ENCODE results near the gene CCL20. TPM values are rescaled to one million over a fixed set of nuclear protein-coding genes. Genes with fewer than 3 reads are reported as not detected.

Gene CCL20
- total RNA-seq, 1 donor from 2014 or later: 1.0 TPM

- no peak for DNase-seq (ENCODE audit: low spot score)
Measured at GRCh38 chr2:227802882-227803281, 10.8 kb upstream of the CCL20 start.

DNA sequence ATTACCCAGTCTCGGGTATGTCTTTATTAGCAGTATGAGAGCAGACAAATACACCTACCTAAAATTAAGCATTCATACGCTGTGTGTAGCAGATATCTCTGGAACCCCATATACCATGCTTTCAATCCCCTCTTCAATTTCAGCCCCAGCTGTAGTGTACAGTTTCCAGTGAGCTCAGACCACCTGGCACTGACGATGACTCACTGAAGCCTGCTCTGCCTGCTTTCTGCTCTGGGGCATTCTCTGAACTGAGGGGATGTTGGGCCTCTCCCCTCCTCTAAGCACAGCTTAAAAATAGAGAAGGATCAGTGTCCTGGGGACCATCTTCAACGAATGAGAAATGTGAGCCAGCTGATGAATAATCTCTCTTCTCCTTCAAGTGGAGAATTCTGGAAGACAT, 8.7 kb upstream of the CCL20 start:
- DNase-seq (ENCODE audit: low spot score): no peak

- no peak for DNase-seq (ENCODE audit: low spot score)
Measured at GRCh38 chr2:227805578-227805977, 8.1 kb upstream of the CCL20 start.

DNA sequence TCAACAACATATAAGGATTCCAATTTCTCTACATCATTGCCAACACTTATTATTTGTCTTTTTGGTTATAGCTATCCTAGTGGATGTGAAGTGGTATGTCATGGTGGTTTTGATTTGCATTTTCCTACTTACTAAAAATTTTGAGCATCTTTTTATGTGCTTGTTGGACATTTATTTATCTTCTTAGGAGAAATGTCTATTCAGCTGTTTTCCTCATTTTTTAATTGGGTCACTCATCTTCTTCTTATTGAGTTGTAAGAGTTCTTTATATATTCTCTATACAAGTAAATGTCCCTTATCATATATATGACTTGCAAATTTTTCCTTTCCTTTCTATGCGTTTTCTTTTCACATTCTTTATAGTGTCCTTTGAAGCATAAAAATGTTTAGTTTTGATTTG, 4.7 kb upstream of the CCL20 start:
- no peak for DNase-seq (ENCODE audit: low spot score)

DNA sequence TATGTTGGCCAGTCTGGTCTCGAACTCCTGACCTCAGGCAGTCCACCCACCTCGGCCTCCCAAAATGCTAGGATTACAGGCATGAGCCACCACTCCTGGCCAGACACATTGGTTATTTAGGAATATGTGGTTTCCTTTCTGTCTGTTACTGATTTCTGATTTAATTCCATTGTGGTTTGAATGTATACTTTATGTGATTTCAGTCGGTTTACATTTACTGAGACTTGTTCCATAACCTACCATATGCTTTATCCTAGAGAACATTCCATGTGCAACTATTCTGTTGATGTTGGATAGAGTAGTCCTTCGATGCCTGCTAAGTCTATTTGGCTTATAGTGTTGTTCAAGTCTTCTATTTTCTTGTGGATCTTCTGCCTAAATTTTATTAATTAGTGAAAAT, 1.6 kb upstream of the CCL20 start:
- no peak for DNase-seq (ENCODE audit: low spot score)

DNA sequence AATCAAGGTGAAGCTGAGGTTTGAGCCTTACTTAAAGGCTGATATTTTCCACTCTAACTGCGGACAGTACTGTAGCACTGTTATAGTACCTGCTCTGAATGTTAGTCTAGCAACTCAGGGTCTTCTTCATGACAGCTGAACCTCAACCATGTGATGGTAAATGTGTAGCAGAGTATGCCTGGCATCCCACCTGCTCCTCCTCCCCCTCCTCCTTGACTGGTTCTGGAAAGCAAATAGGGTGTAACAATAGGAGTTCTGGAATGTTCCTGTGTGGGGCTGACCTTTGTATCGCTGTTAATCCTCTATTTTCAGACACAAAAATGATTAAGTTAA, 447 bp upstream of the CCL20 start:
- DNase-seq (ENCODE audit: low spot score): no peak

GRCh38 chr2:227815066-227815465, 1.4 kb downstream of the CCL20 start:
- no peak for DNase-seq (ENCODE audit: low spot score)

- no peak for DNase-seq (ENCODE audit: low spot score)
Measured at GRCh38 chr2:227816507-227817294, 3.1 kb downstream of the CCL20 start.

- no peak for DNase-seq (ENCODE audit: low spot score)
Measured at GRCh38 chr2:227817336-227817735, 3.7 kb downstream of the CCL20 start.

DNA sequence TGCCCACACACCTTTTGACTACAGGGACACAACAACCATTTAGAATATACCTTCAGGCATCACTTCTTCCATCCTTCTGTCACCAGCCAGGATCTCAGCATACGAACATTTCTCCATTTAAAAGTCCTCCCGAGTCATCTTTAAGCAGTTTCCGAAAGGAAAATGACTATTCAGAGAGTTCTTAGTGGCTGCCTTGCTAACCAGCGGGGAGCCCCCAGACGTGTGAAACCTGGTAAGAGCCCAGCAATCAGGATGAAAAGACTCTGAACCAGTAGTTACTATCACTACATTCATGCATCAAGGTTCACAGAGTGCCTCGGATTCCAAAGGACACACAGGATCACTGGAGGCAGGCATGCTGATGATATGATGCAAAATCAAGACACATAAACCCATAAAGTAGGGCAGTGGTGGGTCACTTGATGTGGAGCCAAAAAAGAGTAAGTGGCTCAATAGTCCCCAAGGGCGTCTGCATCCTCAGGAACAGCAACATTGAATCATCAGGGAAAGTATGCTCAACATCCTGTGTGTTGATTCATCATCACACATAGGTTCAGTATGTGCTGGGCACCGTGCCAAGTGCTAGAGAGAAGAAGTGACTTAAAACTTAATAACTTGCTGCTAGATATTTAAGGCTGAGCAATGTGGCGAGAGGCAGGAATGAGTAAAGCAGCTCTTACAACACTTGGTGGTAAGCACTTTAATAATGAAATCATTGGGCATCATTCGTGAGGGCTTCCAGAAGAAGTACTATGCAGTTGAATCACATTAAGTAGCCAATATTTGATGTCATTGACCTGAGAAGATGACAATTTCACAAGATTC, 4.4 kb downstream of the CCL20 start:
- peak; percentile 85 for DNase-seq (ENCODE audit: low spot score)

GRCh38 chr2:227818675-227819397, 5.2 kb downstream of the CCL20 start:
- no peak for DNase-seq (ENCODE audit: low spot score)

DNA sequence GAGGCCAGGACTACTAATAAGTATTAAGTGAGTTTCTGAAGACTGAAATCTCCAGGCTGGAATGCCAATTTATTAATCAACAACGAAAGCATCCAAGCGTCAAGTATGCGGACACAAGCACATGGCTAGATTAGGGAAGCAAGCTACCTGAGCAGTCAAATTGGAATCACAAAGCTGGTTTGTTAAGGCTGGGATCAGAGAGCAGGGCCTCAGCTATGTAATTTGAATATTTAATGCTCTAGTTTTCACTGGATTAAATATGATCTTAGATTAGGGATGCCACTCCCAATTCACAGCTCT, 5.7 kb downstream of the CCL20 start:
- no peak for DNase-seq (ENCODE audit: low spot score)

DNA sequence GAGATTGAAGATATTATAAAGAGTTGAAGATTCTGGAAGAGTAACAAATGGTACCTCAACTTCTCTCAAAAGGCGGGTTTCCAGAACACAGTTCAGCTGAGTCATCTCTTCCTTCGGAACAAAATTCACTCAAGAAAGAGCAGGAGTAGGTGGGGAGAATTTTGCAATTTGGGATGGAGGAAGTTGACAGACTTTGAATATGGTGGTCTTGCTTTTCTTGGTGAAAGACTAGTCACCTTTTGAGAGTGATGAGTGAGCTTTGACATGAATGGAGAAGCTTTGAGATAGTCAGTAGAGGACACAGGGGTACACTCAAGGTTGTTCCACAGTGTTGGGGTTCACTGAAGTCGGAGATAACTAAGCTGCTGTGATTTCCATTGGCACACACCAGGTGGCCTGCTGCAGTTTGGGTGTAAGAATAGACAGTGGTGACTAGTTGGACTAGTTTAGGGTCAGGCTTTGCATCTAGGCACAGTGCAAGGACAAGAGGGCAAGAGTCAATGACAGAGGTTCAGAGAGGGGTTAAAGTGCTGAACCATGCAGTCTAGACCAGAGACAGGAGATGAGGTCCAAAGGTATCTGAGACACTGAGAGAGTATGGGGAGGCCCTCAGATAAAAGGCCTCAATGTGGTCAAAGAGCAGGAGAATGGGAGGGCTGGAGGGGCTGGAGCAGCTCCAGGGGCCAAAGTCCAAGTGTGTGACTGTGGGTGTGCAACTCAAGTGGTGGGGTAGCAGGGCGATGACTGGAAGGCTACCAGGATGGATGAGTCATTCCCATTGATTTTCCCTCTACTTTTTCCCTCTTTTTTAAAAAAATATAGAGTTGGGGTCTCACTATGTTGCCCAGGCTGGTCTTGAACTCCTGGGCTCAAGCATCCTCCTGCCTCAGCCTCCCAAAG, 7.7 kb downstream of the CCL20 start:
- peak; percentile 84 for DNase-seq (ENCODE audit: low spot score)

DNA sequence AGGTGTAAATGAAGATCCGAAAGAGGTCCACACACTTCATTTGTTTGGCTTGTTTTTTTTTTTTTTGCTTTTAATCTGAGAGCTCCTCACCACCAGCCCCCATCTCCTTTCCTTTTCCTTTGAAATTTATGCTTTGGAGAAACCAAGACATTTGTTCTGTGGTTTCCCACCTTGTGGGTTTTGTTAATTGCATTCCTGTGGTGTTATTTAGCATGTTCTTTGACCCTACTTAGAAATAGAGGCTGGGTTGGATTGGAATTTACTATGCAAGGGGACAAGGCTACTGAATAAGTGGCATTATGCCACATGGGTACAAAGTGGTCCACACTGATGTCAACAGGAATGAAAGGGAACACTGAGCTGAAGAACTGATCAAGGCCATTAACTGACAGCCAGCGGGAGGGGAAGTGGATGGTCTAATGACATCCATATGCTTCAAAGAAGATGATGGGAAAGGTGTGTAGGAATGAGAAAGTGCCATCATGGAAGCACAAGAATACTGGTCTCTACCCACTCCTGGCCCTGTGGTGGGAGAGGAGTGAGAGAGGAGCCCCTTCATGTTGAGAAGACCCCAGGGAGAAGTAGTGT, 8.9 kb downstream of the CCL20 start:
- no peak for DNase-seq (ENCODE audit: low spot score)

- DNase-seq (ENCODE audit: low spot score): no peak
Measured at GRCh38 chr2:227823922-227824321, 10.3 kb downstream of the CCL20 start.

- no peak for DNase-seq (ENCODE audit: low spot score)
Measured at GRCh38 chr2:227824711-227825110, 11.1 kb downstream of the CCL20 start.

DNA sequence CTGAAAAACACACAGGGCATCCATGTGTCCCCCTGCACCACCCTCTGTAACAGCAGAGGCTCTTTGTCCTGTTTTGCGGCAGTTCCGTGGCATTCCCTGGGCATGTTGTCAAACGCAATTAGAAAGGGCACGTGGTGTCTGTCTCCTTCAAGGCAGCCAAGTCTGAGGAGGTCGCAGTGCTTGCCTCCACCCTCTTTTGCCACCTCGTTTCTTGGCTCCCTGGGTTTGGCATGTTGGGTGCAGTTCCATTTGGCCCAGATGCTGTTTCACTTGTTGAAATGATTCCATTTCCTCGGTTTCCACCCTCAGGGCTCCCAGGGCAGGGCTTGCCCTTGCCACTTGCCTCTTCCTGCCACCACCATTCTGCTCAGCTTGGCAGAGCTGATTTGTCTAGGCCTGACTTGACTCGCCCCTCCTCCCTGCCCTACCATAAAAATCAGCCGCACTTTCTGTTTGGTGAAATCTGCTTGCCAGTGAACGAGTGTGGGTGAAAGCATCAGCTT, 12.4 kb downstream of the CCL20 start:
- no peak for DNase-seq (ENCODE audit: low spot score)

DNA sequence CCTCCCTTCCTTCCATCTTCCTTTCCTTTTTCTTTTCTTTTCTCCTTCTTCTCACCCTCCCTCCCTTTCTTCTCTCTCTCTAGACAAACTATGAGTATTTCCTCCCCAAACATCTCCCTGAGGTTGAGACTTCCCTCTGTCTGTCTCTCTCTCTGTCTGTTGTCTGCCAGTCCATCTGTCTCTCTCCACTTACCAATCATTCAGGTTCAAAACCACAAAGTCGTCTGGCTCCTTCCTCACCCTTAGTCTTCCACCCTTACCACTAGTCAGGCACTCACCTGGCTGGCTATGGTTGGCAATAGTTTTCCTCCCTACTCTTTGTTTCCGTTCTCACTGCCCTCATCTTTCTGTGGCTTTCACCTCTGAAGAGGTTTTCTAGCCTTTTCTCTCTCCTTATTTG, 12.9 kb downstream of the CCL20 start:
- no peak for DNase-seq (ENCODE audit: low spot score)

DNA sequence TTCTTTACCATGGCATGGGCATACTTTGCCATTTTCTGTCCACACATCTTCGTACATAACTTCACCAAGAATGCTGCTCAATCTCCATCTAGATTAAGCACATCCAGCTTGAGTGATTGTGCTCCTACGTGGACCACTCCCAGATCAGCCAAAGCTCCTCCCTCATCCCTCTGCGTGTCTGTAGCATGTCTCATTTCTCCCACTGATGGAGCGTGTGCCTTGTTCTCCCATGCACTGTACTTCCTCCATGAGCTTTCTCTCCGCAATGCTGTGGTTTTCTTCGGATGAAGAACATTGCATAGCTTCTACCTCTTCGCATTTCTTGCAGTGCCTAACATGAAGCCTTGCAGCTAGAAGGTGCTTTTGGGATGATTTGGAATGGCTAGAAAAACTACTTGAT, 13.5 kb downstream of the CCL20 start:
- DNase-seq (ENCODE audit: low spot score): no peak

GRCh38 chr2:227828477-227828912, 14.9 kb downstream of the CCL20 start:
- DNase-seq (ENCODE audit: low spot score): no peak

GRCh38 chr2:227829337-227829736, 15.7 kb downstream of the CCL20 start:
- DNase-seq (ENCODE audit: low spot score): no peak
